HG03280 (cell line): Measurements from ENCODE around the gene MAN1C1.
"Not testable (repeated sequence)": the region's sequence is repeated elsewhere in the genome, so short reads cannot be mapped to it uniquely, and the experiment has no call there.

Source experiments
- ATAC-seq: cut with Tn5 transposase; IDR thresholded peaks from one replicate; pipeline ENCODE4 v1.9.1; 2021; ENCODE audit warnings: mild to moderate bottlenecking, moderate library complexity; ENCODE audit not compliant: unreplicated experiment

MAN1C1 gene

DNA sequence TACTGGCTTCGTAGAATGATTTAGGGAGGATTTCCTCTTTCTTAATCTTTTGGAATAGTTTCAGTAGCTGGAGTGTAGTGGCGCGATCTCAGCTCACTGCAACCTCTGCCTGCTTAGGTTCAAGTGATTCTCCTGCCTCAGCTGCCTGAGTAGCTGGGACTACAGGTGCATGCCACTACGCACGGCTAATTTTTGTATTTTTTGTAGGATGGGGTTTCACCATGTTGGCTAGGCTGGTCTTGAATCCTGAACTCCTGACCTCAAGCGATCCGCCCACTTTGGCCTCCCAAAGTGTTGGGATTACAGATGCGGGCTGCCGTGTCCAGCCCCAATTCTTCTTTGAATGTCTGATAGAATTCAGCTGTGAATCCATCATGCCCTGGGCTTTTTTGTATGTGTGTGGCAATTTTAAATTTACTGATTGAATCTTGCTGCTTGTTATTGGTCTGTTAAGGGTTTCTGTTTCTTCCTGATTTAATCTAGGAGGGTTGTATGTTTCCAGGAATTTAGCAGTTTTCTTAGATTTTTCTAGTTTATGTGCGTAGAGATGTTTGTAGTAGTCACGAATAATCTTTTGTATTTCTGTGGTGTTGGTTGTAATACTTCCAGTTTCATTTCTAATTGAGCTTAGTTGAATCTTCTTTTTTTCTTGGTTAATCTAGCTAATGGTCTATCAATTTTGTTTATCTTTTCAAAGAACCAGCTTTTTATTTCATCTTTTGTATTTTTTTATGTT, 15.3 kb downstream of the MAN1C1 start:
- no peak for ATAC-seq

DNA sequence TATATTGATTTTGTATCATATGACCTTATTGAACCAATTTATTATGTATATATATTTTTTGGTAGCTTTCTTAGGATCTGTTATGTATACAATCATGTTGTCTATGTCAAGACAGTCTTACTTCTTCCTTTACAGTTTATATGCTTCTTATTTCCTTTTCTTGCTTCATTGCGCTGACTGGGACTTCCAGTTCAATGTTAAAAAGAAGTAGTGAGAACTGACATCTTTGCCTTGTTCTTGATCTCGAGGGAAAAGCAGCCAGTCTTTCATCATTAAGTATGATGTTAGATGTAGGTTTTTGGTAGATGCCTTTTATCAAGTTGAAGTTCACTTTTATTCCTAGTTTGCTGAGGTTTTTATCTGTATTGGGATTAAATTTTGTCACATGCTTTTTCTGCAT, 17.5 kb downstream of the MAN1C1 start:
- no peak for ATAC-seq

DNA sequence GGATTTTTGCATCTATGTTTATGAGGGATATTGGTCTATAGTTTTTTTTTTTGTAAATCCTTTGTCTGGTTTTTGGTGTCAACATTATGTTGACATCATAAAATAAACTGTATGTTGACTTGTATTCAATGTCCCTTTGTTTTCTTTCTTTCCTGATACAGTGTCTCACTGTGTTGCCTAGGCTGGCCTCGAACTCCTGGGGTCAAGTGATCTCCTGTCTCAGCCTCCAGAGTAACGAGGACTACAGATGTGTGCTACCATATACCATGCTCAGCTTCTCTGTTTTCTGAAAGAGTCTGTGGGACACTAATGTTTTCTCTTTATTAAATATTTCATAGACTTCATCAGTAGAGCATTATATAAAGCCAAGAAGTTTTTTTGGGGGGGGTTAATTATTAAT, 18.3 kb downstream of the MAN1C1 start:
- ATAC-seq, result no peak

DNA sequence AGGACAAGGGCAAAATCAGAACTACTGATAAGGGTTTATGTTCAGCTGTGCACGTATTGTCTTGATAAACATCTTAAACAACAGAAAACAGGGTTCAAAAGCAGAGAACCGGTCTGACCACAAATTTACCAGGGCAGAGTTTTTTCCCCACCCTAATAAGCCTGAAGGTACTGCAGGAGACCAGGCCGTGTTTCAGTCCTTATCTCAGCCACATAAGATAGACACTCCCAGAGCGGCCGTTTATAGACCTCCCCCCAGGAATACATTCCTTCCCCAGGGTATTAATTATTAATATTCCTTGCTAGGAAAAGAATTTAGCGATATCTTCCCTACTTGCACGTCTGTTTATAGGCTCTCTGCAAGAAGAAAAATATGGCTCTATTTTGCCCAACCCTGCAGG, 19.6 kb downstream of the MAN1C1 start:
- not testable (repeated sequence) for ATAC-seq

DNA sequence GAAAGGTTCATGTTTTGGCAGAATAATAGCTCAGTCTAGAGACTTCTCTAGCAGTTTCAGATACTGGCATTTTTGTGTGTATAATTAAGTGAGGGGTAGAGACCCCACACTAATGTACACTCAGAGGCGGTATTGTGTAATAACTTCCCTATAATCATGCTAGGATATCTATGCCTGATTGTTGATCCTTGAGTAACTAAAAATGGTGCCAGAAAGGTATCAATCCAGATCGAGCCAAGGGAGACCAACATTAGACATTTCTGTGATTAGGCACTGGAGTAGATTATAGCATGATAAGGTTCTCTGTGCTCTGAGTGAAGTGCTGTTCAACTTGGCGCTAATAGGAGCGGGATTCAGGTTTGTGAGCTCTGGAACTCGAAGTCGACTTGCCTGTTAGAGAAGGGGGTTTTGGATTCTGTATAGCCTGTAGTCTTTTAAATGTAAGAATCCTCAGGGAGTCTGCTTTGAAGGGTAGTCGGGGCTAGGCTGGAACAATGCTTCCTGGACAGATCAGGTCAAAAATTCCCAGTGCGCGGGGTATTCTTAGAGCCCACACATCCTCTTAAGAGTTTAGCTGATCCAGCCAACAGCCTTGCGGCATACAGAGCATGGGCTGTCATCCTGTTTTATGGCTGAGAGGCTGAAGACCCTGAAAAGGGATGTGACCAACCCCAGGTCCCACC, 24.2 kb downstream of the MAN1C1 start:
- no peak for ATAC-seq

DNA sequence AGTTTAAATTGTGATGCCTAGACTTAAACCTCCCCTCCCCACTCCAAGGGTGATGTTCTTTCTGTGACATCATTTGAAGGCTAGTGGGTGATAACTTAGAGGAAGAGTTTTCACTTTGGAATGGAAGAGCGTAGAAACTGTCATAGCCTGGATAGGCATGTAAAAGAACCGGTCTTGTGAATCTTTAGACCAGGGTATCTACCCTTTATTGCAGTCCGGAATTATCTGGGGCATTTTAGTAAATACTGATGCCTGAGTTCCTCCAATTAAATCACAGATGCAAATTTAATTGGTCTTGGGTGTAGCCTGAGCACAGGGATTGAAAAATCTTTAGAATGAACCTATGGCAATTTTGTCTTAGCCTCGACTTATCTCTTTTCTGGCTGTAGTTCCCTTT, 24.7 kb downstream of the MAN1C1 start:
- ATAC-seq, result no peak

DNA sequence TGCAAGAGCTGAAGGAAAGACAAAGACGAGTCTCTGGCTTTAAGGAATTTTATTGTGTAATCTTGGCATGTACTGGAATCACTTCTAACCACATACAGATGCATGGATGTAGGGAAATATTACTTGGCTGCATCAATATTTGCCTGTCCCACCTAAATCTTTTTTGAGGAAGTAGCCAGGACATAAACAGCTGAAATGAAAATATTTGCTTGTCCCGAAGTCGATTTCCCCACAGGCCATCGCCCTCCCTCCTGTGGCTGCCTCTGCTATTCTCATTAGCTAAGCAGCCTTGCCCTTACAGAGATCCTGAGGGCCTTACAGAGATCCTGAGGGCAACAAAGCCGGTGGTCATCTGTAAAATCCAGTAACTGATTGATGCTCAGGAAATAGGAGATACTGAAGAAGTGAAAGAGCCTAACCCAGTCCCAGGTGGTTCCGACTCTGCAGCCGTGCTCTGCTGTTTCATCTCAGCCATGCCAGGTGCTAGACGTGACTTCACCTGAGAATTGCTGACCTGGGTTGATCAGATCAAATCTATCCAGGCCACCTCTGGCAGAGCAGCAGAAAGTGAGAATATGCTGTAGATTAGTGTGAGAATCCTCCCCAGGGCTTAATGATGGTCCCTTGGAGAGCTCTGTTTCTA, 25.5 kb downstream of the MAN1C1 start:
- ATAC-seq, result no peak

DNA sequence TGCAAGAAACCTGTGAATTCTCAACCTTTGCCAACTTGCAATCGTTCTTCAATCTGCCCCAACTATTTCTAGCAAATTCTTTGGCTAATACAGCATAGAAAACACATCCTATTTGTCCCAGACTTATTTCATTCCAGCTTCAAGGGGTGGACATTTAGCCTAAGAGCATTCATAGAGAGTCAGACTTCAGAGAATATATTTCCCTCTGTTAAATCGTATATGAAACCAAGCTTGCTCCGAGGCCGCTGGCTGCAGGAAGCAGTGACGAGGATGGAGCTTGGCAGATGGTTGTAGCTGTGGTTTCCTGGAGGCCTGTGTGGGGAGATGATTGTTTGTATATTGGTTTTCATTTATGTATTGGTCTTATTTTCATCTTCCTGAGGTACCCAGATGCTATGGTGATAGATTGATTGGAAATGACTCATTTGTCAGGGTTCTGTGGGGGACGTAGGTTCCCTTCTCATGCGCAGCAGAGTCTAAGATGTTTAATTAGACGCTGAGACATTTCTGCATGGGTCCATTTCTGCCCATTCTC, 26.1 kb downstream of the MAN1C1 start:
- no peak for ATAC-seq

DNA sequence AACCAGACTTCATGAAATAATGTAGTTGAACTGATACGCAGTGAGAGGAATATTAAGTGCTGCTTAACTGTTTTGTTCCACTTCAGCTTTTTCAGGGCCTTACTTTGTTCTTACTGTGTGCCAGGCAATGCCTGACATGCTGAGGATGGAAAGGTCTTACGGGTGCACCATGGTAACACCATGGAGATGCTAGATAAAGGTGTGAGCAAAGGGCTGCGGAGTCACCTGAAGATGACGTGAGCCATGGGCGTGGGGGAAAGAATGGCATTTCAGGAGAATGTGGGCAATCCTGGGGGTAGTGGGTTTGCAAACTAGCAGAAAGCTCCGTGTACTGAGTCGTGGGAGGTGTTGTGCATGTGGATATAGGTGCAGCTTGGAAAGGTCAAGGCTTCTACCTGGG, 27.3 kb downstream of the MAN1C1 start:
- no peak for ATAC-seq

DNA sequence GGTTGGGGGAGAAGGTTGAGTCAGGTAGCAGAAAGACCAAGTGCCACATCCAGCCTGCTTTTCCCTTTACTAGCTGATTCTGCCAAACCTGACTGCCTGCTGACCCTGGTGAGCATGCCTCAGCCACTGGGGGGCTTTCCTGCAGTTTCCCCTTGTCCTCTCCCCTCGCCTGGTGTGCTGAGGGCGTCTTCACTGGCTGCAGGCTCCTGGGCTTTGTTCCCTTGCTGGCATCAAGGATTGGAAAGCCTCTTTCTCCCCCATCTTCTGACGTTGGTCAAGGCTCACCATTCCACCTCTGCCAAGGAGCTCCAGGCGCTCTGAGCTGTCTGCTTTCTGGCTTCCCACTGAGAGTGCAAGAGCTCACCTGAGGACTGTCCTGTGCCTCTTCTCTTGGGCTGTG, 28.4 kb downstream of the MAN1C1 start:
- no peak for ATAC-seq

DNA sequence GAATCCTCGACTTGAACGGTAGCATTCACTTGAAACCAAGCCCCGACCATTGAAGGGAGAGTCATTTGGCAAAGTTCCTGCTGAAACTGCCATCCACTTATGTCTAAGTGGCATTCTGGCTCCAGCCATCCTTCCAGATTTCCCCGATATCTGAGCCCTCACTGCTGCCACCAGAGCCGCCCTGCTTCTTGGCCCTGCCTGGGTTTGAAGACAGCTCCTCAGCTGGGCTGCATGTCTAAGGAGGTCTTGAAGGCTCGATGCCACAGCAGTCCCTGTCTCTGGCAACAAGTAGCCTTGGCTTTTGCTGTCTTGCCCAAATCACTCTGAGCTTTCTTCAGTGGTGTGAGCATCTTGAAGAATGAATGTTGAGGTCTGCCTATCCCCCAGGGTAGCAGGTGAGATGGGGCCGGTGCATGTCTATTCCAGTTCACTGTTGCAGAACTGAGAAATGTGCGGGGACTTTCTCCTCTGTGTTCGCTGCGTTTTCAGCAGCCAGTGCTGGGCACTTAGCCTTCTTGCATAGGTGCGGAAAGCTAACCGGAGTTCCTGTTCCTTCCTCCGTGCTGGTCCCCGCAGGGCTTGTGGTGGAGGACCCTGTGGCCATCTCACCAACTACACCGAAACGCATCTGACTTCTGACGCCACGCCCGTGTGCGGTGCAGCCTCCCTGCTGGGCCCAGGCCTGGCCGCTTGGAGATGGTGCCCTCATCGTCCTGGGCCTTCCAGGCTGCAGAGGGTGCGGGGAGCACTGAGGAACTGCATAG, 29.2 kb downstream of the MAN1C1 start:
- ATAC-seq, result no peak

DNA sequence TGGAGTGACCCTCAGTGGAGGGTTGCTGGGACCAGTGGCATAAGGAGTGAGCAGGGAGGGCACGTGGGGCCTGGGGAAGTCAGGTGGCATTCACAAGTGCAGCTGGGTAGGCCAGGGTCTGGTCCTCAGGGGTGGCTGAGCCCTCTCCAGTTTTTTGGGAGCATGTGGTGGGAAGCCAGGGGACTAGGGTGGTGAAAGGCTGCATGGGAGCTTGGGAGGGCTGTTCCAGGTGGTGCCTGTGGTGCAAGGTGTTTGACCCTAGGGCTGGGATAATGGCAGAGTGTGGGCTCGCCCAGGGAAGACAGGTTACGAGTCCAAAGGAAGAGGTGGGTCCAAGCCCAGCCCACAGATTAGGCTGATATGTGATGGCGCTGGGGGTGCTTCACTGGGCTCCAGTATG, 30.5 kb downstream of the MAN1C1 start:
- ATAC-seq, result no peak

DNA sequence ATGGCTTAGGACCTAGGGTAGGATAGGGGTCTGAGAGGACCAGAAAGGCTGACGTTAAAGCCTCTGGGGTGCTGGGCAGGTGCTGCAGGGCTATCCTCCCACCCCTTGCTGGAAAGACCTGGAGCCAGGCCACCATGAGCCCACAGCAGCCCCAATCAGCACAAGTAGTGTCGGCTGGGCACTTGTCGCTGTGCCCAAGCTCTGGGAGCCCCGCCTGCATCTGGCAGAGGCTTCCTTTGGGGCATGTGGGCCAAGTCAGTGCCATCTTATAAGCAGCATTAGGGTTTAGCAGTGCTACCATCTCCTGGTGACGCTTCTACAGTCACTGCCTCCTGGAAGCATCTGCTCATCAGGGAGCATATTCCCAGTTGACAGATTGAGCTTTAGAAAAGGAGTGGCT, 31.3 kb downstream of the MAN1C1 start:
- no peak for ATAC-seq

DNA sequence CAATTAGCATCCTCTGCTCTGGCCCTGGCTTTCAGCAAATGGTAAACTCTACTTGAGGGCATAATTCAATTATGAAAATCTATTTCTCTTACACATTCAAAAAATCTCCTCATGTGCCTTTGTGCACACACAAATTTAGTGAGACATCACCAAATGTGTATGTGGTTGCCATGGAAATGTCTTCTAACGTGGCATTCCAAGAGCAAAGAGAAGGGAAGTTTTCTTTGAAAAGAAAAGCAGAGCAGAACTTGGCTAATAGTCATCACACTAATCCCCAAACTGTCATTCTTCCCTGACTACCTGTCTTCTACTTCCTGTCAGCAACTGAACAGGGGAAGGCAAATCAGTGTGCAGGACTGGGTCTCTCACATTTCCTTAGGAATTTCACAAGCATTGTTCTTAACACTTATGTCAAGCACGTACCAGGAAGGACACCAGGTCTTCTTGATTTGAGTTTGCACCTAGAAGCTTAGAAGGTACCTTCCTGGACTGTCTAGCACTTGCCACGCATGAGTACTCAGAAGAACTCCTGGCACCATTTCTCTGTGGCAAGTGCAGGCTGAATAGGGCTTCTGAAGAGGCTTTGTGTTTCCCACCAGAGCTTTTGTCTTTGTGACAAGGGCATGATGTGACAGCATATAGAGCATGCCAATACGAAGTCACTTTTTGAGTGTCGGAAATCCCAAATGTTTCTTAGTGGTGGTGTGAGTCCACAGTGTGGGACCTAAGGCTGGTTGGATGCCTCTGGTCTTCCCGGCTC, 32.3 kb downstream of the MAN1C1 start:
- no peak for ATAC-seq

DNA sequence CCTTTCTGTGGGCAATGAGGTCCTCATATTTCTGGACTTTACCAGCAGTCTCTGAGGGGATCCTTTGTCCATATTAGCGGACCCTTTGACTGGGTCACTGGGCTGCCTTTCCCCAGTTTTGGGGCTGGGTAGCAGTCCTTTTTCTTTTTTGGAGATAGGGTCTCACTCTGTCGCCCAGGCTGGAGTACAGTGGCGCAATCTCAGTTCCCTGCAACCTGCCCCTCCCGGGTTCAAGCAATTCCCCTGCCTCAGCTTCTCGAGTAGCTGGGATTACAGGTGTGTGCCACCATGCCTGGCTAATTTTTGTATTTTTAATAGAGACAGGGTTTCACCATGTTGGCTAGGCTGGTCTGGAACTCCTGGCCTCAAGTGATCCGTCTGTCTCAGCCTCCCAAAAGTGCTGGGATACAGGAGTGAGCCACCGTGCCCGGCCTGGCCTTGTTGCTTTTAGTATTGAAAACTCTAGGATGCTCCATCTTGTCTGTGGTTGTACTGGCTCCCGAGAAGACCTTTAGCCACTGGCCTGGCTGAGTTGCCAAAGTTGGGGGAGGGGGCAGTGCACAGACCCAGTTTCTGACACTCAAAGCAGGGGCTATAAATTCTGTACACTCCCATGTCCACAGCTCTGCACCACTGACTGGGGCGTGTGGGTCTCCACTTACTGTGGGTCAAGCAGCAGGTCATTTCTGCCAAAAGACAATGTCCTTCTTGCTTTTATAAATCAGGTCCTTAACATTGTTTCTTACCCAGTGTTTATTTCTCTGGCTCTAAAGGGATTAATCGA, 33.1 kb downstream of the MAN1C1 start:
- no peak for ATAC-seq

DNA sequence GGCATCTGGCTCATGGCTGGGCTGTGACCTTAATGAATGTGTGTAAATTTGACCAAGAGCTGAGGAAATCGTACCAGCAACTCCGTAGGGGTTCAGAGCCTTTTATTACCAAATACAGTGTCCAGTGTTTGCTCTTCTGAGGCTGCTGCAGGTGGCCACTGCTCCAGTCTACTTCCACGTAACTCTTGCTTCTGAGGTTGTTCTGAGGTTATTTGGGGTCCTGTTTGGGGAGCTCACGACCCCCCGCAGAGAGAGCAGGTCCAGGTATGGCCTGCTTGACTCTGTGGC, 33.6 kb downstream of the MAN1C1 start:
- no peak for ATAC-seq

DNA sequence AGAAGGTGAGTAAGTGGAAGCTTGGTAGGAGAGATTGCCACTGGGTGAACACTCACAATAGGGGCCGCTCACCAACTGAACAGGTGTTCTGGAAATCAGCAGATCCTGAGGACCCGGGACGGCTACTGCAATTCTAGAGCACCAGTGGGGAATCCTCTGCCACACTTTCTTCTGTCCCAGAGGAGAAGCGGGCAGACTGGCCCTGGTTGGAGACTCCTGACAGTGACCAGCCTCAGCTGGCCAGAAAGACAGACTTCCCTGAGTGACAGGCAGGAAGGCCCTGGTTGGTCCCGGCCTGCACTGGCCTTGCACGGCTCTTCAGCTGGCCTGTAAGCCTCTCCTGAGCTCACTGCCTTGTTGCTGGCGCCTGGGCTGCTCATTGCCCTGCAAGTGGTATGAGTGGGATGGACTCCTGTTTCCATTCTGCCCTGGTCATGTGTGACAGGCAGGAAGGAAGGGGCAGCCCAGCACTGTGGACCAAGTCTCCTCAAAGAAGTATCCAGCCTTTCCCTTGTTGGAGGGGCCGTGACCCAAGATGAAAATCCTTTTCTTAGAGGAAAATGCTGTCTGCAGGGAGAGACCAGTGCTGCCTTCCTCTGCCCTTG, 34.5 kb downstream of the MAN1C1 start:
- no peak for ATAC-seq

DNA sequence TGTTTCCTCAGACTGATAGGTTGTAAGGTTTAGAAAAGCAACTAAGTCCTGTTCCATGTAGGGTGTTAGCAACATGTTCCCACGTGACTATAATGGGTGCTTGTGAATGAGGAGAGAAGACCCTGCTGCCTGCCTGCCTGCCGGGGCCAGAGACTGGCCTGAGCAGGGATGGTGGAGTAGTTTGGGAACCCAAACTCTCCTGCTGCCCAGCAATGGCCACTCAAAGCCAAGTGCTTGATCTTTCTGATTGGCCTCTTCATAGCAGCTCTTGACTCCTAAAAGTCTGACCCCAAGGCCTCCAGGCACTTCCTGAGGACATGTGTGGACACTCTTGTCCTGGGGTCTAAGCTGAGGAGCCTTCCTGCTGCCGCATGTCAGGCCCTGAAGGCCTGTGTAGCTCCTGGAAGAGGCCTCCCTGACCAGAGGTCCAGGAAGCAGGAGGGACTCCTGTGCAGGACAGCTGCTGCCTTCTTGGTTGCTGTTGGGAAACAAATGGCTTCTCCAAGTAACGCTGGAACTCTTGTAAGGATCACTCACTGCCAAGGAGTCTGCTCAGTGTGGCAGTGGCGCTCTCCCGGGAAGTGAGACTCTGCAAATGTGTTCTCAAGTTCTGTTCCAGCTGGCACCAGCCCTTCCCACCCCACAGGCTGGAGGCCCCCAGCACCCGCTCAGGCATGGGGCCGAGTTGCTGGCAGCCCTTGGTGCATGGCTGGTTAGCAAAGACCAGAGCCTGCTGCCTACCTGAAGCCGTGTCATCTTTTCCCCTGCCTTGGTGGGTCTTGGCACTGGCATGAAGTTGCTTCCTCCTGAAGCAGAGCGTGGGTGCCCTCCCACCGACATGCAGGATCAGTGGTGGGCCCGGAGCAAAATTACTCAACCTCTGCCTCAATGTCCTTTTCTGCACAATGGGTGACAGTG, 35.5 kb downstream of the MAN1C1 start:
- no peak for ATAC-seq

DNA sequence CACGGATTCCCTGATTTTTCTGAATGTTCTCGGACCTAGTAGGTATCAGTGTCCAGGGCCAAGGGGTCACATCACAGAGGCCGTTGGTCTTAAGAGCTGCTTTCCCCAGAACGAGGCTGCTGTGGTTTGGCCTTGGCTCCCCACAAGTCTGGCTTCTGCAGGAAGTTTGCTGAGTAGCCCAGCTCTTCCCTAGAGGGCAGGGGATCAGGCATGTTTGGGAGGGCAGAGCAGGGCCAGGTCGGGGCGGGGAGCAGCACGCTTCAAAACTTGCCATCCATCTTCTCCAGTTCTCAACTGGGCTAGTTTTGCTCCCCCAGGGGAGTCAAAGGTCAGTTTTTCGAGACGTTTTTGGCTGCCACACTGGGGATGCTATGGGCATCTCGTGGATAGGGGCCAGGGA, 37.0 kb downstream of the MAN1C1 start:
- ATAC-seq, result no peak
